ENCODE results near the gene CPE. TPM values are rescaled to one million over a fixed set of nuclear protein-coding genes. Genes with fewer than 3 reads are reported as not detected.
"Not testable (repeated sequence)": the region's sequence is repeated elsewhere in the genome, so short reads cannot be mapped to it uniquely, and the experiment has no call there.

Gene CPE
- total RNA-seq: 90.4 TPM
- long read RNA-seq, transcript CPE-201 (9 exons, 2,421 nt): major isoform, 12 of 18 reads
- long read RNA-seq, partial matches to known transcripts: 6 of 18 reads
- long read RNA-seq, other reads (novel, unspliced or antisense): 0 of 18 reads

DNA sequence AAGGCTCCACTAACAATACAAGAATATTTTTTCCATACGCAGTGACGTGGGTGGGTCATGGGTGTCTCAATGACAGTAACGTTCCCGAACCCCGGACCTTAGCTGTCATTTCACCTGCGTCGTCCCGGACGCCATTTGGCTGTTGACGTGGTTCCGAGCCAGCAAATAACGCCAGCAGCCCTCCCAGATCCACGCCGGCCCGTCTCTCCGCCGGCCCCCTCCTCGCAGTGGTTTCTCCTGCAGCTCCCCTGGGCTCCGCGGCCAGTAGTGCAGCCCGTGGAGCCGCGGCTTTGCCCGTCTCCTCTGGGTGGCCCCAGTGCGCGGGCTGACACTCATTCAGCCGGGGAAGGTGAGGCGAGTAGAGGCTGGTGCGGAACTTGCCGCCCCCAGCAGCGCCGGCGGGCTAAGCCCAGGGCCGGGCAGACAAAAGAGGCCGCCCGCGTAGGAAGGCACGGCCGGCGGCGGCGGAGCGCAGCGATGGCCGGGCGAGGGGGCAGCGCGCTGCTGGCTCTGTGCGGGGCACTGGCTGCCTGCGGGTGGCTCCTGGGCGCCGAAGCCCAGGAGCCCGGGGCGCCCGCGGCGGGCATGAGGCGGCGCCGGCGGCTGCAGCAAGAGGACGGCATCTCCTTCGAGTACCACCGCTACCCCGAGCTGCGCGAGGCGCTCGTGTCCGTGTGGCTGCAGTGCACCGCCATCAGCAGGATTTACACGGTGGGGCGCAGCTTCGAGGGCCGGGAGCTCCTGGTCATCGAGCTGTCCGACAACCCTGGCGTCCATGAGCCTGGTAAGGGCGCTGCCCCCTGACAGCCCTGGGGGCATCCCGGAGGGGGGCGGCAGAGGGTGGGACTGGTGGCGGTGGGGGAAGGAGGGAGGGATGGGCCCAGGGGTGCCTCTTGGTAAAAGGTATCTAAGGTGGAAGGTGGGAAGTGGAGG lies at the start of gene CPE:
Gene CPE, plus strand, starts transcription at position 264 of the 933 bp plus-strand sequence. Its CDS starts 214 bp downstream, at position 478.
- DNase-seq (ENCODE audit: low spot score): peak; percentile 94

DNA sequence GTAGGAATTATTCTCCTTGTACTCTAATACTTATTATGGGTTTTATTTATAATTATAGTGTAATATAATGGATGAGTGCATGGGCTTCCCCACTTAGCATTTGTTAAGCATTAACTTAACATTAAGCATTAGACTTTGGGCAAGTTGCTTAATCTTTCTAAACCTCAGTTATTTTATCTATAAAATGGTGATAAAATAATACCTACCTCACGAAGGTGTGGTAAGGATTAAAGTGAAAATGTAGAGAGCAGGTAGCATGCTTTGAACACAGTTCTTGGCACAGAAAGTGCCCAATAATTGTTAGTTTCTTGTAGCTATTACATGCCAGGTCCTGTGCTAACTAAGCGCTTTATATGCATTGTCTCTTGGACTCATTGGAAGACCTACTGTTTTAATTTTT lies 48.7 kb upstream of the CPE start:
- DNase-seq (ENCODE audit: low spot score): no peak

DNA sequence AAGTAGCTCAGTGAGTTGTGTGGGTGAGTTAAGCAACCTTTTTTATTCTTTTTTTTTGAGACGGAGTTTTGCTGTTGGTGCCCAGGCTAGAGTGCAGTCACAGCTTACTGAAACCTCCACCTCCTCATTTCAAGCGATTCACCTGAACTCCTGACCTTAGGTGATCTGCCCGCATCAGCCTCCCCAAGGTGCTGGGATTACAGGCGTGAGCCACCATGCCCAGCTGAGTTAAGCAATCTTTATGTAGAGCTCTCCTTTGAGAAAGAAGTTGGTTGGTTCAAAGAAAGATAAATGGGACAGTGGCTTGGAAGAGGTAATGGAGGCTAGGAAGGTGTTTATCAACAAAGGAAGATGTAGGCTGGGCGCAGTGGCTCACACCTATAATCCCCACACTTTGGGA lies 48.1 kb upstream of the CPE start:
- DNase-seq (ENCODE audit: low spot score): no peak

DNA sequence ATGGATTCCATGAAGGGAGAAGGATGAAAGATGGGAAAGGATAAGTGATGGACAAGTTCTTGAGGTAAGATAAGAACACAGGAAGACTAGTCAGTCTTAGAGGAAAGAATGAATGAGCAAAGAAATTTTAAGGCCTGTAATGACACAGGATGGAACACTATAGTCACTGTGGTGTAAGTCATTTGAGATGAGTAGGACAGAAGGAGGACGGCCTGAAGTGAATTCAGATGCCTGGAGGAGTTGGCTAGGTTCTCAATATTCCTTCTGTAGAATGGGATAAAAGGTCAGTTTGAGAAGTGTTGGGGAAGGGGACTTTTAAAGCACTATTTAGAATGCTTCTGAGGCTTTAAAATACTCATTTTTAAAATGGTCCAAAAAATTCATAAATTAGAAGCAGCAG lies 47.4 kb upstream of the CPE start:
- no peak for DNase-seq (ENCODE audit: low spot score)

DNA sequence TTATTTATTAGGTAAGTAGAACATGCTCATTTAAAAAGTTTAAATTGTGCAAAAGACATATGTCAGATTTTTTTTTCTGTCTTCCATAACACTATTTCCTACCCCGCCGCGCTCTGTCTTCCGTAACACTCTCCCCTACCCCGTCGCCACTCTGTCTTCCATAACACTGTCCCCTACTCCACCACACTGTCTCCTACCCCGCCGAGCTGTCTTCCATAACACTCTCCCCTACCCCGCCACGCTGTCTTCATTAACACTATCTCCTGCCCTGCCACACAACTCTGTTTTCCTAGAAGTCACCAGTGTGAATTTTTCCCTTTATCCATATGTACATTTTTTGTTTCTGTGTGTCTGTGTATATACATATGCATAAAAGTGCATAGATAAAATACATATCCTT lies 47.0 kb upstream of the CPE start:
- no peak for DNase-seq (ENCODE audit: low spot score)

DNA sequence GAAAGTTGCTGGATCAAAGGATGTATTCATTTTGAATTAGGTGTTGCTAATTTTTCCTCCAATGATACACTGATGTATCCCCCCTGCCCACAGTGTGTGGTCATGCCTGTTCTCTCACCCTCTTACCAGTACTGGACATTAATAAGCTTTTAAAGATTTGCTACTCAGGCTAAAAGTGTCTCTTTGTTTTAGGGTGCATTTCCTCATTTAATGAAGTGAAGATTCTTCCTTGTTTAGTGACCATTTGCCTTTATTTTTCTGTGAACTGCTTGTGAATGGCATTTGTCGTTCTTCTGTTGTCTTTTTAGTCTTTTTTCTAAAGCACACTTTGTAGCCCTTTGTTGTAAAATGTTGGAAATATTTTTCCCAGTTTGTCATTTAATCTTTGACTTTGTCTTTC lies 46.3 kb upstream of the CPE start:
- no peak for DNase-seq (ENCODE audit: low spot score)

DNA sequence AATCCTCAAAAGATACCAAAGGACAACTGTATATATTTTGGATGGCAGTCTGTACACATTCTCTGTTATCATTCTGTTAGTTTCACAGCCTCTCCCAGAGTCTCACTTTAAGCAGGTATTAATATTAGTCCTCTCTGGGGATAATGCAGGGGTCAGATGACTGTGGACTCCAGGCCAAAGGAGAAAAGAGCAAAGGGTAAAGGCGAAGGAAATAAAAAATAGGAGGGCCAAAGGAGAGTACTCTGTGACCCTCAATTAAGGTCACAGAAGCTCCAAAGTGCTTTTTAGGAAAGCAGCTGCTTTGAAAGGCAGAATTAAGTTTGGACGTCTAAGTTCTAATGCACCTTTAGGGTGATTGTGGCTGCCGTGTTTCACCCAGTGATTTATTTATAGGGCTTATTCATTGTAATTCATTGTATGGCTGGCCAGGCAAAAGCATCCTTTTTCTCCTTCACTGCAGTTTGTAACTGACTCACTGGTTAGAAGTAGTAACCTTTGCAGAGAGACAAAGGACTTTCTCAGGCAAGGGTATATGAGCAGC lies 43.6 kb upstream of the CPE start:
- no peak for DNase-seq (ENCODE audit: low spot score)

DNA sequence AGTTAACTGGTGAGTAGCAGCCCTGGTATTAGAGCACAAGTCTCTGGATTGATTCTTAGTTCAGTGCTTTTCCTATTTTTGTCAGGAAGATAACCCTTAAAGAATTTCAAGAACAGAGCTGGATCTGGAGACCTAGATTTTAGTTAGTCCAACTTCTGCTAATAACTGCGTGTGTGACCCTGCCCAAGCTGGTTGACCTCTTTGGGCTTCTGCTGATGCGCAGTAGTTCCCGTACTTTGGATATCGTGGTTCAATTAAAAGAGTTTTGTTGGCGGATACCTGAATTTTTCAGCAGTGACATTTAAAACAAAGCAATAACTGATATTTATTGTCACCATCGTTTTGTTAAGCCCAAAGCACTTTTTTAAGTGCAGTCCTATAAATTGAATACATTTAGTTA lies 42.1 kb upstream of the CPE start:
- no peak for DNase-seq (ENCODE audit: low spot score)

DNA sequence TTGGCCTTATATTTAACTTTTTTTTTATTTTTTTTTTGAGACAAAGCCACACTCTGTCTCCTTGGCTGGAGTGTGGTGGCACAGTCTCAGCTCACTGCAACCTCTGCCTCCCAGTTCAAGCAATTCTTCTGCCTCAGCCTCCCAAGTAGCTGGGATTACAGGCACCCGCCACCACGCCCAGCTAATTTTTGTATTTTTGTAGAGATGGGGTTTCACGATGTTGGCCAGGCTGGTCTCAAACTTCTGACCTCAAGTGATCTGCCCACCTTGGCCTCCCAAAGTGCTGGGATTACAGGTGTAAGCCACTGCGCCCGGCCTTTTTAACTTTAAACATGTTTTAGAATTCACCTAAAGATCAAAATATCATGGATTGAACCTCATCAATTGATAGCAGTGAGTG lies 36.5 kb upstream of the CPE start:
- not testable (repeated sequence) for DNase-seq (ENCODE audit: low spot score)

DNA sequence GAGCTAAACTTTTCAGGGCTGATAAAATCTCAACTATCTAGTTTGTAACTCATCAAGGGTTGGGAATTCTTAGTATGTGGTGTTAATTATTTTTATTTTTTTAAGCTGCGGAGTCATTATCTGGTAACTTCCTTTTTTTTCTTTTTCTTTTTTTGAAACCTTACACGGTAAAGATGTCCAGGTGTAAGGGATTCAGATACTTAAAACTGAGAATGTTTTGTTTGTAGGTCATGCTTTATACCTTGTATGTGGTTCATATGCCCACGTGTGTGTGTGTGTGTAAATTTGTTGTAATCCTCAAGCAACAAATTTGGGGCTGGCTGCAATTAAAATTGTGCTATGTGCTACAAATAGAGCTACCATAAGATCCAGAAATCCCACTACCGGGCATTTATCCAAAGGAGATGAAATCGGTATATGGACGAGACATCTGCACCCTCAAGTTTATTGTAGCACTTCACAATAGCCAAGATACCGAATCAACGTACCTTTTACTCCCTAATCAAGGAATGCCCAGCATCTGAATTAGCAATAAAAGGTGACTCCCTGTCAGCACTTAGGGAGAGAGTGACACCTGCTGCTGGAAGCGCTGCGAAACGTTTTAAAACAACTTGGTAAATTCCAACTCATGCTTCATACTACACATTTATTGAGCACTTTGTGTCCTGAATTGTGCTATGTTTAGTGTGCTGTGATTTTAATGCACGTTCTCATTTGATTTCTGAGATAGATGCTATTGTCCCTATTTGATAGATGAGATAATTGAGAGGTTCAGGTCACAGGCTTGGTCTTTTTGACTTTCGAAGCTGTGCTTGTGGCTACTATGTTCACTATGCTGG lies 35.2 kb upstream of the CPE start:
- DNase-seq (ENCODE audit: low spot score): no peak

DNA sequence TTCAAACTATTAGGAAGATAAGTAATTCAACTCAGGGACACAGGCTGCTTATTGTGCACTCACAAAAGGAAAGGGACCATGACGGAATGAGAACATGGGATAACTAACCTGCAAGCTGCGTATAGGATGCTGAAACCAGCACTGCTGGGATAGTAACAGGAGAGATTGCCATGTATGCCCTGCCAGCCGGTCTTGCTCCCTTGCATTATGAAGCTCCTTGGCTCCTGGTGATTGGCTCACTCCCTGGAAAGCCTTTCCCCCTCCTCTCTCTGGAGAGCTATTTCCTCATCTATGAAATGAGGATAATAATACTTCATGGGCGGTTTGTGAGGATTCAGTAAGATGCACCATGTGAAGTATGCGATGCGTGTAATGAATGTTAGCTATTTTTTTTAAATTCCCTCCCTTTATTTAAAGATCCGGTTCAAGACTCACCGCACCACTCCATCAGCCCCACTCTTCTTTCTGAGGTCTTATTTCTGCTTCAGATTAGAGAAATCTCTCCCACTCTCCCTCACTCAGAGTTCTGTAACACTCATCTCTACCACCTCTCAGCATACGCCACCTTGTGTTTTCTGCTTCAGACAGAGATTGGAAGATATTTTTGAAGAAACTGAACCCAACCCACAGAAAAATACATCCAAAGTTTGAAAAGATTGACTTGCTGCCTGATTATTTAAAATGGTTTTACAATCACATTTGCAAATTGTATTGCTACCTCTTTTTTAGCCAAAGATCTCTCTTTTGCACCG lies 33.0 kb upstream of the CPE start:
- no peak for DNase-seq (ENCODE audit: low spot score)

DNA sequence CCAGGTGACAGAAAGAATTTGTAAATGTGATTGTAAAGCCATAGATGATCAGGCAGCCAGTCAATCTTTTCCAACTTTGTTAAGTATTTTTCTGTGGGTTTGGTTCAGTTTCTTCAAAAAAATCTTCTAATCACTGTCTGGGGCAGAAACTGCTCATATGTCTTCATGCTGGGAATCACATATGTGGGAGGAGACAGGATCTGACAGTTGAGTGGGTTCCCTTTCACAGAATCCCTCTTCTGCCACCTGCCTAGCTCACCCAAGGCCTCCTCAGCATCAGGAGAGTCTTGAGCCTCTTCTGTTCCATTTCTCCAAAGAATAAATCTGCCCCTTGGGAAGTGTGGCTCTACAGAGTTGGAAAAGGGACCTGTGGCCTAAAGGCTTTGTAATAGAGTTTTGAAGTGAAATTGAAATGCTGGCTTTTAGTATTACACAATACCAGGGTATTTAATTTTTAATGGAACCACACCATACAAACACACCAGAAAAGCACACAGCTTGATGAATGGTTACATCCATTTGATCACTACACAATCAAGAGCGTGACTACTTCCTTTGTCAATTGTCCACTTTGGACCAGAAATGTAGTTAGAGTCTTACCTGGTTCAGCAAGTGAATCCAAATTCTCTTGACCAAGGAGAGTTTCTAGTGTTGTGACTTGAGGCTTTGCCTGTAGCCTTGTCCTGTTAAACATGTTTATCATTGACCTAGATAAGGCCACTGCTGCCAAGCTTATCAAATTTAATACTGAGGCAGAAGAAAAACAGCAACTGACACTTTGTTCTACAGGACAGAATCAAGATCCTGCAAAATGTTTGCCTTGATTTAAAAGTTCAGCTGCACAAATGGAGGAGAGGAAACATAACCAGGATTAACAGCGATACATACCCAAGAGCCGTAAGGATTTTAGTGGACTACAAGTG lies 30.9 kb upstream of the CPE start:
- DNase-seq (ENCODE audit: low spot score): no peak

DNA sequence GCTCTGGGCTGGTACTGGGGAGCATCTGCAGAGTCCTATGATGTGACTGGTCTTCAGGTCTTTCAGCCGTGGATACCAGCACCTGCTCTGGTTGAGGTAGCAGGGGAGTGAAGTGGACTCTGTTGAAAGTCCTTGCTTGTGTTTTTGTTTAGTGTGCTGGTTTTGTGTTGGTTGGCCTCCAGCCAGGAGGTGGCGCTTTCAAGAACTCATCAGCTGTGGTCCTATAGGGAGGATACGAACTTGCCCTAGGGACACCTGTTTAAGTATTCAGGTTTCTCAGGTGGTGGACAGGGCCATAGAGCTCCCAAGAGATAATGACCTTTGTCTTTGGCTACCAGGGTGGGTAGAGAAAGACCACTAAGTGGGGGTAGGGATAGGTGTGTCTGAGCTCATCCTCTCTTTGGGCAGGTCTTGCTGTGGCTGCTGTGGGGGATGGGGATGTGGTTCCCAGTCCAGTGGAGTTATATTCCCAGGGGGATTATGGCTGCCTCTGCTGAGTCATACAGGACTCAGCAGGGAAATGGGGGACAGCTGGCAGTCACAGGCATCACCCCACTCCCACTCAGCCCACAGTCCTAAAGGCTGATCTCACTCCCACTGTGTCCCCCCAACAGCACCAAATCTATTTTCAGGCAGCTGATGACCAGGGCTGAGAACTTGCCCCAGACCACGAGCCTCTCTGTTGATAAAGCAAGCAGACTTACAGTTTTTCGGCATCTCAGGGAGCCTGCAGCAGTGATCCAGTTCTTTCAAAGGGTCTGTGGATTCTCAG lies 27.3 kb upstream of the CPE start:
- no peak for DNase-seq (ENCODE audit: low spot score)

DNA sequence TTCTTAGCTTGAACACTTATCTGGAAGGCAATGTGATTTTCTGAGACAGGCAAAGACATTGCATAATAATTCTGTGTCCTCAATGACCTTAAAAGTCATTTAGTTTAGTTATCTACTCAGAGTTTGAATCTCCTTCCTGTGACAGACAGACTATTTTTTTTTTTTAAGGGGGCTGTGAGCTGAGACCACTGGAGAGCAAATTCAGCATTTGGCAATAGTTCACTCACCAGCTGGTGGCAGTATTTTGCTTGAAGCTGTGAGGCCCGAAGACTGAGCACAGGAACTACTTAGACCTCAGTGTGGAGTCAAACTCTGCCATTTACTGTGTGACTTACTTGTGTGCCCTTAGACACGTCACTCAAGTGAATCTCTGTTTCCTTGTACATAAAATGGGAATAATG lies 22.9 kb upstream of the CPE start:
- no peak for DNase-seq (ENCODE audit: low spot score)

DNA sequence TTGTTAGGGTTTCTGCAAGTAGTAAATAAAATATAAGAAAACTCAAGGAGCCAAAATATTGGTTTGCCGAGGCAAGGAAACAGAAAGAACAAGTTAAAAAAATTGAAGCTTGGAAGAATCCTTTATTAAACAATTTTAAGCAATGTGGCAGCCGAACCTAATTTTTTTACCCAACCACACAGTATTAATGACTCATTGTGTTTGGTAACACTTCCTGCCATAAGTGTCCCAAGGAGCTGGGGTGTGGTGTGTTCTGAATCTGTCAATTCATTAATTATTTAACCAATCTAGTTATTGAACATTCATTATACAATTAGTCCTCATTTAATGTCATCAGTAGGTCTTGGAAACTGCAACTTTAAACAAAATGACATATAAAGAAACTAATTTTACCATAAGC lies 19.3 kb upstream of the CPE start:
- no peak for DNase-seq (ENCODE audit: low spot score)

DNA sequence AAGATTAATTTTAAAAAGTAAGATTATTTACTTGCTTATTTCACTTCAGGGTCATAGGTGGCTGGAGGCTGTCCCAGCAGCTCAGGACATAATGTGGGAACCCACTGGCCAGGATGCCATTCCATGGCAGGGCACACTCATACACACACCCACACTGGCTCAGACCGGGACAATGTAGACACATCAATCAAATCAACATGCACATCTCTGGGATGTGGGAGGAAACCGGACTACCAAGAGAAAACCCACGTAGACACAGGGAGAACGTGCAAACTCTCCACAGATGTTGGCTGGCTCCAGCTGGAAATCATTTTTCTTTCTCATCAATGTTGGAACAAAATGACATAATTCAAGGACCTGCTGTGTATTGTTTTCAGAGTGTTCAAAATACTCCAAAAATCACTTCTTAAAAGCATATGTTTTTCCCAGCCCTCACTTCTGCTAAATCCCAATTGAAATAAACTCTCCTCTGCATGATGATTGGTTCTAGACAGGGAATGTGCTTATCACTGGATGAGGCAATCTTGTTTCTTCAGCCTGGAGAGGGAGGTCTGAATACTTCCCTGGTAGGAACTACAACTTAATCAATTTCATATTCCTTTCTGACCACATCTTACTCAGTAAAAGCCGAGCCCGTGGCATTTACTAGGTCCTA lies 18.6 kb upstream of the CPE start:
- no peak for DNase-seq (ENCODE audit: low spot score)

DNA sequence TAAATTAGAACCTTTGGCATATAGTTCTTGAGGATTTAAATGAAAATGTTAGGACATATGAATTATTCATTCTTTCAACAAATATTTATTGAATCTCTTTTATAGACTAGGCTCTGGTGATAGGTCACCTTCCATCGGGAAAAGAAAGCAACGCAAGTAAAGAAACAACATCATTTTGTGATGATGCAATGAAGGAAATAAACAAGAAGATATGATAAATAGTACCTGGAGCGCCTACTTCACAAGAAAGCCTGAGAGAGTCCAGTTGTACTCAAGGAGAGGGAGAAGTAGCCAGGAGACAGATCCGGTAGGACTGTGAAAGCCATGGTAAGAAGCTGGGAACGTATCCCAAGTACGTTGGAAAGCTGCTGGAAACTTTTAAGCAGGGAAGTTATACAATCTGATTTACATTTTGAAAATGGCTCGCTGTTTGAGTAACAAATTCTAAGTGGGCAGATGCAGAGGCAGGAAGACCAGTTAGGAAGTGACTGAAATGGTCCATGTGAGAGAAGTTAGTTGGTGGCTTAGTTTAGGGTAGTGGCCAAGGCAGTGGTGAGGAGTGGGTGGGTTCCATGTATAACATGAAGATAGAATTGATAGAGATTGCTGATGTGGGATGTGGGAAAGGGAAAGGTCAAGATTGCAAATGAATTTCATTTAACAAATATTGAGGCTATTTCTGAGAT lies 17.7 kb upstream of the CPE start:
- DNase-seq (ENCODE audit: low spot score): no peak

DNA sequence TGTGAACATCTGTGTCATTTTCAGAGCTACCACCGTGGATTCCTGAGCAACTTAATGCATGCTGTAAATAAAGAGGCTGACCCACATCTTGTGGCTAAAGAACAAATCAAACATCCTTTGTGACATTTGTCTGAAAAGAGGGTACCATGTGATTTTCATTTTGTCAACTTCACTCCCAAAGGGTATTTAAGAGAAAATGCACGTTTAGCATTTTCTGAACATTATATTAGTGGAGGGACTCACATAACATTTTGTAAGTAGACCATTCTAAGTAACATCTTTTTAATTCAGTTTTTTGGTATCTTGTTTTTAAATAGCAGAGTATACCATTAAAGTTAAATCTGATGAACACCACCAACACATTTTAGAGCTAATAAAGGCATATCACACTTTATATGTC lies 17.0 kb upstream of the CPE start:
- no peak for DNase-seq (ENCODE audit: low spot score)

Data from mesenteric fat pad (tissue), 1 donor.